Pancreas (tissue), 10 donors: ENCODE measurements around the gene ZNF878. TPM values are rescaled to one million over a fixed set of nuclear protein-coding genes. Genes with fewer than 3 reads are reported as not detected.

Source experiments
- ATAC-seq, 4 donors: fragments of 200-7000 bp; cut with Tn5 transposase; one replicate each; pipeline versions ENCODE4 v1.8.0 to v1.9.1; 2020; ENCODE audit warnings: mild to moderate bottlenecking in 4 of 4, moderate library complexity in 4 of 4
- DNase-seq, 6 donors: peaks; one replicate each; pipeline ENCODE4 v3.0.0-alpha.2; 2020
- FAIRE-seq: peaks from 2 replicates; lab custom pipeline; 2012; peaks lifted over from hg19 to GRCh38; lab: Jason Lieb, UNC
- H3K27ac ChIP-seq, 4 donors: fragments of 200-600 bp; sonication (generic); 1 replicate in 3 of 4; 2 replicates in 1 of 4; pipeline versions ENCODE4 v1.5.0 to v1.8.0; 2020
- H3K27me3 ChIP-seq, 4 donors: fragments of 200-600 bp; one replicate each; pipeline ENCODE4 v1.8.0; 2021
- H3K36me3 ChIP-seq, 3 donors: fragments of 200-600 bp; sonication (generic) in 1 of 3; one replicate each; pipeline versions ENCODE4 v1.5.0 to v1.8.0; 2020 to 2021
- H3K4me1 ChIP-seq, 3 donors: fragments of 200-600 bp; one replicate each; pipeline ENCODE4 v1.8.0; 2021
- H3K4me3 ChIP-seq, 4 donors: fragments of 200-600 bp; sonication (generic) in 2 of 4; one replicate each; pipeline versions ENCODE4 v1.5.0 to v1.8.0; 2020 to 2021
- H3K9me3 ChIP-seq, 4 donors: fragments of 200-600 bp; one replicate each; pipeline ENCODE4 v1.8.0; 2021
- WGBS, 2 donors: extraction: QIAGEN DNeasy Blood & Tissue Kit; methylation state at CpG; one replicate each; pipeline ENCODE4 v1.1.7; 2013; 5-methylcytosine and 5-hydroxymethylcytosine counted together
- intact Hi-C, 3 donors: fragments of 100-400 bp; cut with DNase I; formaldehyde crosslinking; loops; one replicate each; pipeline versions ENCODE4 v1.11.1 to v1.14.2; 2022
- polyA plus RNA-seq, 2 donors: library from polyadenylated mRNA; stranded (reverse); fragments of 200-250 nt; gene quantifications; one replicate each; pipeline ENCODE4 v1.2.3, GENCODE V29; 2013
- total RNA-seq, 6 donors: library from RNA; stranded (reverse); fragmentation: NEBNext Ultra II Directional in 4 of 6; extraction: Animal tissue kit (Norgen Biotek cat#: 25700) in 4 of 6; gene quantifications; one replicate each; pipeline versions ENCODE4 v1.2.1 to v1.2.4, GENCODE V29; 2021 to 2023
- TF ChIP-seq, protein P1 (sequence below), 4 donors: fragments of 200-600 bp; sonication (generic) in 3 of 4; IDR thresholded peaks; one replicate each; pipeline versions ENCODE4 v1.5.0 to v1.8.0; 2021; ENCODE audit warnings: antibody characterized with exemption in 4 of 4
- donor health status: healthy with polysubstance abuse.
- donor health status: DM: no; HTN: no; CAD: no; lungs with moderate emphysema.
- donor health status: DM: no; HTN: no; CAD: no.
- donor health status: control.
- donor health status: control.
- donor health status: Bipolar disorder and iron deficiency.
- donor health status: DM: yes; HTN: yes; CAD: no.
- donor health status: DM: no; HTN: no; CAD: no.
- donor health status: DM: no; HTN: no; CAD: no.
- donor health status: DM: yes; HTN: yes; CAD: no.

ZNF878 gene
- total and polyA plus RNA-seq, 8 donors: 0.19 to 0.87 (median 0.31) TPM

- FAIRE-seq: no peak
- Histone ChIP-seq H3K9me3 (peaks cover 0 to 2% (median 0%) of the 10 kb centered on the region in 4 donors), H3K27me3 (no peaks in the 10 kb centered on the region), H3K4me1 (peaks cover 0 to 4% (median 4%) of the 10 kb centered on the region in 3 donors), H3K36me3 (no peaks in the 10 kb centered on the region), H3K27ac (no peak overlapping the region), H3K4me3 (no peak overlapping the region)
- 96 to 98% methylated on average over 2 of the region's 2 CpGs for WGBS, 2 donors
- intact Hi-C loops: no loop called here
- no peak for DNase-seq
- TF ChIP-seq, protein P1, sequence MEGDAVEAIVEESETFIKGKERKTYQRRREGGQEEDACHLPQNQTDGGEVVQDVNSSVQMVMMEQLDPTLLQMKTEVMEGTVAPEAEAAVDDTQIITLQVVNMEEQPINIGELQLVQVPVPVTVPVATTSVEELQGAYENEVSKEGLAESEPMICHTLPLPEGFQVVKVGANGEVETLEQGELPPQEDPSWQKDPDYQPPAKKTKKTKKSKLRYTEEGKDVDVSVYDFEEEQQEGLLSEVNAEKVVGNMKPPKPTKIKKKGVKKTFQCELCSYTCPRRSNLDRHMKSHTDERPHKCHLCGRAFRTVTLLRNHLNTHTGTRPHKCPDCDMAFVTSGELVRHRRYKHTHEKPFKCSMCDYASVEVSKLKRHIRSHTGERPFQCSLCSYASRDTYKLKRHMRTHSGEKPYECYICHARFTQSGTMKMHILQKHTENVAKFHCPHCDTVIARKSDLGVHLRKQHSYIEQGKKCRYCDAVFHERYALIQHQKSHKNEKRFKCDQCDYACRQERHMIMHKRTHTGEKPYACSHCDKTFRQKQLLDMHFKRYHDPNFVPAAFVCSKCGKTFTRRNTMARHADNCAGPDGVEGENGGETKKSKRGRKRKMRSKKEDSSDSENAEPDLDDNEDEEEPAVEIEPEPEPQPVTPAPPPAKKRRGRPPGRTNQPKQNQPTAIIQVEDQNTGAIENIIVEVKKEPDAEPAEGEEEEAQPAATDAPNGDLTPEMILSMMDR (IDR thresholded peaks at IDR 0.05): no peak
- ATAC-seq: no peak
These were observed 4.9 kb downstream of the ZNF878 start for GRCh38 chr19:12047868-12048267.

- WGBS, 2 donors: 95 to 99% methylated on average over 5 of the region's 5 CpGs
- Histone ChIP-seq H3K36me3 (no peaks in the 10 kb centered on the region), H3K4me1 (no peaks in the 10 kb centered on the region), H3K27me3 (no peaks in the 10 kb centered on the region), H3K27ac (no peak overlapping the region), H3K9me3 (peaks cover 0 to 2% (median 0%) of the 10 kb centered on the region in 4 donors), H3K4me3 (no peak overlapping the region)
- TF ChIP-seq, protein P1 (IDR thresholded peaks at IDR 0.05): no peak
- FAIRE-seq (no peak), ATAC-seq (no peak), DNase-seq (no peak)
- intact Hi-C loops: no loop called here
These were observed 8.9 kb downstream of the ZNF878 start for GRCh38 chr19:12043752-12044422.

DNA sequence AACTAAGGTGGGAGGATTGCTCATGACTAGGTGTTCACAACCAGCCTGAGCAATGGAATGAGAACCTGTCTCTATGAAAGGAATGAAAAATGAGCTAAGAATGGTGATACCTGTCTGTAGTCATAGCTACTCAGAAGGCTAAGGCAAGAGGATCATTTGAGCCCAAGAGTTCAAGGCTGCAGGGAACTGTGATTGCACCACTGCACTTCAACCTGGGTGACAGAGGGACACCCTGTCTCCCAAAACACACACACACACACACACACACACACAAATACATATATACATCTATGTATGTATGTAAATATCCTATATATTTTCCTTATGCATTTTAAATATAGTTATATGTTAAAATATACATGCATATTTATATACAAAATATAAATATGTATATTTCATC lies 9.9 kb downstream of the ZNF878 start:
- Histone ChIP-seq H3K4me1 (no peaks in the 10 kb centered on the region), H3K27ac (no peak overlapping the region), H3K27me3 (no peaks in the 10 kb centered on the region), H3K9me3 (peaks cover 0 to 2% (median 0%) of the 10 kb centered on the region in 4 donors), H3K4me3 (no peak overlapping the region), H3K36me3 (no peaks in the 10 kb centered on the region)
- ATAC-seq: no peak
- intact Hi-C loops: no loop called here
- DNase-seq: no peak
- FAIRE-seq: no peak
- TF ChIP-seq, protein P1 (IDR thresholded peaks at IDR 0.05): no peak

- FAIRE-seq: no peak
- intact Hi-C loops: no loop called here
- Histone ChIP-seq H3K27me3 (no peaks in the 10 kb centered on the region), H3K36me3 (no peaks in the 10 kb centered on the region), H3K27ac (peak within 1 kb of the TSS; percentile 84 to 96 (median 88)), H3K9me3 (no peaks in the 10 kb centered on the region), H3K4me1 (peaks cover 0 to 10% (median 6%) of the 10 kb centered on the region in 3 donors), H3K4me3 (peak within 1 kb of the TSS; percentile 72 to 91 (median 80))
- peak; percentile 98 to 99 (median 98) for DNase-seq
- ATAC-seq: peak; percentile 98 to 100 (median 99)
- TF ChIP-seq, protein P1 (IDR thresholded peaks at IDR 0.05): no peak
- WGBS, 2 donors: 0% methylated on average over 59 to 68 of the region's 68 CpGs
These were observed 17.3 kb downstream of the ZNF878 start, which contains the start of gene ZNF433 for GRCh38 chr19:12035220-12036172. TSS of gene ZNF433 (minus strand) at chr19:12035679. CDS start at chr19:12035539, 140 bp downstream.
